Prostate gland (tissue), 2 donors: Measurements from ENCODE around the gene PSKH1.

Experiments used
- POLR2A ChIP-seq: fragments of 450-650 bp; IDR thresholded peaks from one replicate; pipeline ENCODE4 v1.6.1; 2016; ENCODE audit warnings: antibody characterized with exemption, mild to moderate bottlenecking
- POLR2AphosphoS5 ChIP-seq: sonication (generic); formaldehyde crosslinking; IDR thresholded peaks from one replicate; pipeline ENCODE4 v1.6.1; 2017; ENCODE audit warnings: antibody characterized with exemption
- TF ChIP-seq, protein P1 (sequence below), 4 experiments: fragments of 200-600 bp in 2 of 4; fragments of 450-650 bp in 2 of 4; sonication (generic) in 2 of 4; IDR thresholded peaks; 1 replicate in 3 of 4; 2 replicates in 1 of 4; pipeline ENCODE4 v1.5.1; 2016 to 2019; ENCODE audit warnings: antibody characterized with exemption in 4 of 4, mild to moderate bottlenecking in 2 of 4, moderate library complexity in 2 of 4

DNA sequence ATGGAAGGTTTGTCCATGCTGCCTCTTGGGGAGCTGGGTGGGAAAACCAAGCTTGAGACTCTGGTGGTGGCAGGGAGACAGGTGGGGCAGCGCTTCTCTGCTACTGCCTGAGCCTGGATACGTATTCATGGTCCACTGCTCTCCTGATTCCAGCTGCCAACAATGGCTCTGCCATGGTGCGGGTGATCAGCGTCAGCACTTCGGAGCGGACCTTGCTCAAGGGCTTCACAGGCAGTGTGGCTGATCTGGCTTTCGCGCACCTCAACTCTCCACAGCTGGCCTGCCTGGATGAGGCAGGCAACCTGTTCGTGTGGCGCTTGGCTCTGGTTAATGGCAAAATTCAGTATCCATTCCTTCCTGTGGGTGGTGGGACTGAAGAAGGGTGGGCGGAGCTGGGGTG, 16.0 kb upstream of the PSKH1 start:
- TF ChIP-seq, protein P1, sequence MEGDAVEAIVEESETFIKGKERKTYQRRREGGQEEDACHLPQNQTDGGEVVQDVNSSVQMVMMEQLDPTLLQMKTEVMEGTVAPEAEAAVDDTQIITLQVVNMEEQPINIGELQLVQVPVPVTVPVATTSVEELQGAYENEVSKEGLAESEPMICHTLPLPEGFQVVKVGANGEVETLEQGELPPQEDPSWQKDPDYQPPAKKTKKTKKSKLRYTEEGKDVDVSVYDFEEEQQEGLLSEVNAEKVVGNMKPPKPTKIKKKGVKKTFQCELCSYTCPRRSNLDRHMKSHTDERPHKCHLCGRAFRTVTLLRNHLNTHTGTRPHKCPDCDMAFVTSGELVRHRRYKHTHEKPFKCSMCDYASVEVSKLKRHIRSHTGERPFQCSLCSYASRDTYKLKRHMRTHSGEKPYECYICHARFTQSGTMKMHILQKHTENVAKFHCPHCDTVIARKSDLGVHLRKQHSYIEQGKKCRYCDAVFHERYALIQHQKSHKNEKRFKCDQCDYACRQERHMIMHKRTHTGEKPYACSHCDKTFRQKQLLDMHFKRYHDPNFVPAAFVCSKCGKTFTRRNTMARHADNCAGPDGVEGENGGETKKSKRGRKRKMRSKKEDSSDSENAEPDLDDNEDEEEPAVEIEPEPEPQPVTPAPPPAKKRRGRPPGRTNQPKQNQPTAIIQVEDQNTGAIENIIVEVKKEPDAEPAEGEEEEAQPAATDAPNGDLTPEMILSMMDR (IDR thresholded peaks at IDR 0.05): no peak
- TF ChIP-seq POLR2A (no peak), POLR2AphosphoS5 (no peak)
